Urinary bladder (tissue), 4 donors: ENCODE measurements around the gene SYNJ1. TPM values are rescaled to one million over a fixed set of nuclear protein-coding genes. Genes with fewer than 3 reads are reported as not detected.

ENCODE experiments used
- DNase-seq: peaks from one replicate; pipeline ENCODE4 v3.0.0-alpha.2; 2015; ENCODE audit errors: extremely low spot score
- H3K27ac ChIP-seq: one replicate; pipeline ENCODE4 v1.5.1; 2013; ENCODE audit warnings: low read depth, mild to moderate bottlenecking, moderate library complexity
- H3K36me3 ChIP-seq: one replicate; pipeline ENCODE4 v1.6.1; 2013; ENCODE audit warnings: mild to moderate bottlenecking, moderate library complexity; ENCODE audit not compliant: insufficient read depth
- H3K4me1 ChIP-seq: one replicate; pipeline ENCODE4 v1.6.1; 2013; ENCODE audit warnings: mild to moderate bottlenecking, moderate library complexity; ENCODE audit not compliant: insufficient read depth
- H3K4me3 ChIP-seq: one replicate; pipeline ENCODE4 v1.5.1; 2013; ENCODE audit warnings: low read depth, low read length
- WGBS: extraction: QIAGEN DNeasy Blood & Tissue Kit; methylation state at CpG from one replicate; pipeline ENCODE4 v1.1.7; 2013; 5-methylcytosine and 5-hydroxymethylcytosine counted together
- polyA plus RNA-seq: library from polyadenylated mRNA; stranded (reverse); fragments of 200-250 nt; gene quantifications from one replicate; pipeline ENCODE4 v1.2.3, GENCODE V29; 2013
- total RNA-seq: library from RNA; depleted of rRNA; stranded (reverse); fragments of >200 nt; gene quantifications from one replicate; pipeline ENCODE4 v1.2.3, GENCODE V29; 2014
- donor health status: healthy with polysubstance abuse.
- donor health status: healthy.

The SYNJ1 gene
- total and polyA plus RNA-seq, 2 donors = 7.3 to 11.1 TPM

DNA sequence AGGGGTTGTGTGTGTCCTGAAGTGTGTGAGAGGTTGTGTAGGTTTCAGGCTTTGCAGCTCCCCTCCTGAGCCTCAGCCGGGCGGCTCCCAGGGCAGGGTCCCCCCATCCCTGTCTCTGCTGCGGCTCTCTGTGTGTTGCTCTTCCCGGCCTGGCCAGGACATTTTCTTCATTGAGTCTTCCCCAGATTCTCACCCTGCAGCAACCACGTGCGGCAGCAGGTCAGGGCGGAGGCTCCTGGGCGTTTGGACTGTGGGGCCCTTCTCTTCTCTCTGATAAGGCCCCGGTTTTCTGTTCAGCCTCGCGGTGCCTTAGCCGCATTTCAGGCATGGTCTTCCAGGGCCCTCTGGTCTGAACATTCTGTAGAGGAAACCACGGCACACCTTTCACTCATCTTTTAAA, 140.7 kb downstream of the SYNJ1 start:
- no peak overlapping the region for H3K27ac ChIP-seq
- 76% methylated on average over 13 of the region's 13 CpGs for WGBS
- H3K36me3 ChIP-seq = no peaks in the 10 kb centered on the region
- no peak overlapping the region for H3K4me3 ChIP-seq
- DNase-seq = no peak
- H3K4me1 ChIP-seq = no peaks in the 10 kb centered on the region

DNA sequence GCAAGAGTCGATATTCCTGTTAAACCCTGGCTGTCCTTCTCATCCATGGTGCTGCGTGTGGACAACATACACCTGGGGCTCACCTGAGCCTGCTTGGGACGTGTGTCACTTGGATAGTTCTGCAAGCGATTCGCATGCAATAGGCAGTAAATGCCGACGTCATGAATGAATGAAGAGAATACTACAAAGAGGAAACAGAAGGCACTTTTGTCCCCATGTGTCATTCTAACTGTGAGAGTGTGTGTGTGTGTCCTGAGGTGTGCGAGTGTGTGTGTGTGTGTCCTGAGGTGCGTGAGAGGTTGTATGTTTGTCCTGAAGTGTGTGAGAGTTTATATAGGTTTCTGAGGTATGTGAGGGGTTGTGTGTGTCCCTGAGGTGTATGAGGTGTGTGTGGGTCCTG, 141.8 kb downstream of the SYNJ1 start:
- H3K27ac ChIP-seq = no peak overlapping the region
- H3K4me1 ChIP-seq = no peaks in the 10 kb centered on the region
- no peak for DNase-seq
- H3K36me3 ChIP-seq = no peaks in the 10 kb centered on the region
- no peak overlapping the region for H3K4me3 ChIP-seq
- WGBS = 88% methylated on average over 9 of the region's 9 CpGs

DNA sequence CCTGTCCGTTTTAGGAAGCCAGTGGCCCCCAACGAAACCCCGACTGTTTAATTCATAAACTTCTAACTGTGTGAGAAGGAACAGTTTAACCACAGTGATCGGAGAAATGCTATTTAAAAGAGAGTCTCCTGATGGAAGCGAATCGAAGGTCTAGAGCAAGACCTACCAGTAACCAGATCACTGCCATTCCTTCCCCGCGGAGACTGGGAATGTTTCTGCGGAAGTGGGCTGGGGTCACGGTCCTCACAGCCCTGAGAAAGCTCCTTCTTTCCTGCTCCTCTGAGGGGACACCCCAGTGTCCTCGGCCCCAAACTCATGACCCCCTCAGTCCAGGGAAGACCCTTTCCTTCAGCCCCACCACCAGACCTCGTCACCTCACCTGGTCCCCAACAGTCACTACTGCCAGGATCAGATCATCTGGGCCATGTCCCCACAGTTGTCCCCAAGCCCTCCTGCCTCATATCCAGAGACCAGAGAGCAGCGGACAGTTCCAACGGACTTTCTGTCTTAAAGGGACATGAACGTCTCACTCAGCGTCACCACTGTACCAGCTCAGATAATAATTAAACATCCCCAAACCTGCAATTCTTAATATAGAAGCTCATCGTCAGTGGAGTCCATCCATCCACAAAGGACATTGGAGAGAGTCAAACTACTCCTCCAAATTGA, 142.6 kb downstream of the SYNJ1 start, which contains the start of gene TCP10L:
Gene TCP10L (minus strand): TSS at position 482 of the 669 bp plus-strand sequence. CDS start 1,219 bp downstream, outside the sequence.
- H3K4me3 ChIP-seq = no peak within 1 kb of the TSS
- no peaks in the 10 kb centered on the region for H3K4me1 ChIP-seq
- WGBS = 80% methylated on average over 17 of the region's 17 CpGs
- no peak for DNase-seq
- H3K27ac ChIP-seq = no peak within 1 kb of the TSS
- H3K36me3 ChIP-seq = no peaks in the 10 kb centered on the region

DNA sequence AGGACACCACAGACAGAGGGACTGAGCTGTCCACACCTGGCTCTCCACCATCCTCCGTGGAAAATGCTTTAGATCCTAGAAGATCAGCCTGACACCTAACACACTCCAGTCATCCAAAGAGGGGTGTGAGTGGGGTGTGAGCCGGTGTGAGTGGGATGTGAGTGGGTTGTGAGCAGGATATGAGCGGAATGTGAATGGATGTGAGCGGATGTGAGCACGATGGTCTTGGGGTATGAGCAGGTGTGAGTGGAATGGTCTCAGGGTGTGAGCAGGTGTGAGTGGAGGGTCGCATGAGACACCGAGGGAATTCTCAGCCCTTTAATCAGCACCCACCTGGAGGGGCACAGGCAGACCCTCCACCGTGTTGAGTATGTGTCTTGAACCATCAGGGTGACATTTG, 143.3 kb downstream of the SYNJ1 start:
- DNase-seq = no peak
- Histone ChIP-seq H3K27ac (no peak overlapping the region), H3K4me3 (no peak overlapping the region), H3K36me3 (no peaks in the 10 kb centered on the region), H3K4me1 (no peaks in the 10 kb centered on the region)
- WGBS = 87% methylated on average over 8 of the region's 8 CpGs

DNA sequence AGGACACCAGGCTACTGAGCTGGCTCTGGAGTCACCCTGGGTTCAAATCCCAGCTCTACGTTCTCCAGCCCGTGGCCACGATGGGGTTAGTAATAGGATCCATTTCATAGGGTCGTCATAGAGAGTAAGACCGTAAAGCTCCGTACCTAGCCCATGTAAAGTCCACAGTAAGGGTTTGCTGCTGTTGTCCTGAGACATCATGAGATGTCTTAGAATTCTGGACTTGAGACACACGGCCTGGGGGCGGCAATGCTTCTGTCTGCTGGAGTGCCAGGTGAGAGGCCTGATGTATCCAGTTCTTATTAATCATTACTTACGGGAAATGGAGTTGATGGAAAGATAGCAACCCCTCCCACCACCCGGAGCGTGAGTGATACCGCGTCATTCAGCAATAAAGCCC, 146.1 kb downstream of the SYNJ1 start:
- DNase-seq = no peak
- Histone ChIP-seq H3K4me1 (no peaks in the 10 kb centered on the region), H3K36me3 (no peaks in the 10 kb centered on the region), H3K4me3 (no peak overlapping the region), H3K27ac (no peak overlapping the region)
- 86% methylated on average over 13 of the region's 13 CpGs for WGBS

DNA sequence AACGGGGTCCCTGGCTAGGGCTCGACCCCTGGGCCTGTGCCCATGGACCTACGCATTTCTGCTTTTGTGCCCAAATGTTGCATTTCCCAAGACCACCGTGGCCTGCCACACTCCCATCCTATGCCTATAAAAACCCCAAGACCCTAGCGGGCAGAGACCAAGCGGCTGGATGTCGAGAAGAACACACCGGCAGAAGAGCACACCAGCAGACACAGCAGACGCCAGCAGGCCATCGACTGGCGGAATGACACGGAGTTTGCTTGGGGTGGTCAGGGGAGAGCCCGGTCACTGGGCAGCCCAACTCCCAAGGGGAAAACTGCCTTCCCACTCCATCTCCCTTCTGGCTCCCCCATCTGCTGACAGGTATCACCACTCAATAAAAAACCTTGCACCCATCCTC, 146.9 kb downstream of the SYNJ1 start:
- no peak for DNase-seq
- 94% methylated on average over 13 of the region's 13 CpGs for WGBS
- no peaks in the 10 kb centered on the region for H3K36me3 ChIP-seq
- H3K27ac ChIP-seq = no peak overlapping the region
- no peak overlapping the region for H3K4me3 ChIP-seq
- H3K4me1 ChIP-seq = no peaks in the 10 kb centered on the region

Other genes starting within 250 kb of the SYNJ1 start
- gene TCP10L, start 142.5 kb downstream of the SYNJ1 start, total RNA-seq = 0.53 TPM
- gene TCP10L, start 142.5 kb downstream of the SYNJ1 start, polyA plus RNA-seq = 0.76 TPM
- gene CFAP298, start 115.6 kb downstream of the SYNJ1 start, total RNA-seq = 16.7 TPM
- 39.4 TPM for gene CFAP298, start 115.6 kb downstream of the SYNJ1 start, polyA plus RNA-seq
- 95.3 TPM for gene PAXBP1, start 43.7 kb upstream of the SYNJ1 start, total RNA-seq
- 21.2 TPM for gene PAXBP1, start 43.7 kb upstream of the SYNJ1 start, polyA plus RNA-seq